Fibroblast of lung (primary cell): ENCODE results near the gene EML3. TPM values are rescaled to one million over a fixed set of nuclear protein-coding genes. Genes with fewer than 3 reads are reported as not detected.
A peak's percentile ranks its signal among the peaks of the same experiment; 100 is the strongest.

Source experiments
- DNase-seq, 2 donors: peaks; one replicate each; pipeline versions ENCODE4 v3.0.0 to v3.0.0-alpha.2; 2010; ENCODE audit warnings: low read depth in 2 of 2
- H2AFZ ChIP-seq: 2 replicates; pipeline ENCODE4 v1.5.1; 2012; ENCODE audit warnings: low read length, control low read depth, inconsistent platforms
- H3K27ac ChIP-seq: 2 replicates; pipeline ENCODE4 v1.5.1; 2011; ENCODE audit warnings: low read length, control low read depth; ENCODE audit not compliant: insufficient read depth
- H3K27me3 ChIP-seq: 2 replicates; pipeline ENCODE4 v1.5.1; 2011; ENCODE audit warnings: mild to moderate bottlenecking, low read length; ENCODE audit not compliant: control insufficient read depth, insufficient read depth
- H3K36me3 ChIP-seq: 2 replicates; pipeline ENCODE4 v1.5.1; 2011; ENCODE audit warnings: low read length; ENCODE audit not compliant: control insufficient read depth, insufficient read depth
- H3K4me1 ChIP-seq: 2 replicates; pipeline ENCODE4 v1.5.1; 2011; ENCODE audit warnings: low read length; ENCODE audit not compliant: control insufficient read depth, insufficient read depth; ENCODE audit errors: extremely low read depth
- H3K4me2 ChIP-seq: 2 replicates; pipeline ENCODE4 v1.5.1; 2011; ENCODE audit warnings: low read length, control low read depth; ENCODE audit not compliant: insufficient read depth; ENCODE audit errors: extremely low read depth
- H3K4me3 ChIP-seq, 4 experiments: fragments of 200-600 bp in 1 of 4; sonication (generic) in 1 of 4; replicated peaks in 1 of 4; 2 replicates each; pipeline ENCODE4 v1.5.1; 2011 to 2016; ENCODE audit warnings: low read length in 4 of 4, low read depth in 3 of 4, mild to moderate bottlenecking in 3 of 4, control low read depth in 2 of 4, inconsistent platforms in 1 of 4, mixed read lengths in 1 of 4; ENCODE audit not compliant: insufficient read depth in 1 of 4; ENCODE audit errors: control extremely low read depth in 1 of 4
- H3K79me2 ChIP-seq: 2 replicates; pipeline ENCODE4 v1.5.1; 2012; ENCODE audit warnings: mild to moderate bottlenecking, low read length, inconsistent platforms; ENCODE audit not compliant: control insufficient read depth, insufficient read depth
- H3K9ac ChIP-seq: 2 replicates; pipeline ENCODE4 v1.5.1; 2011; ENCODE audit warnings: mild to moderate bottlenecking, low read length, control low read depth; ENCODE audit not compliant: insufficient read depth
- H3K9me3 ChIP-seq: 2 replicates; pipeline ENCODE4 v1.5.1; 2012; ENCODE audit warnings: low read depth, low read length; ENCODE audit not compliant: control insufficient read depth, insufficient read depth
- H4K20me1 ChIP-seq: 2 replicates; pipeline ENCODE4 v1.5.1; 2011; ENCODE audit warnings: low read length; ENCODE audit not compliant: control insufficient read depth, insufficient read depth; ENCODE audit errors: extremely low read depth
- CTCF ChIP-seq, 2 donors: IDR thresholded peaks in 1 of 2; conservative IDR thresholded peaks in 1 of 2; 1 replicate in 1 of 2; 2 replicates in 1 of 2; pipeline ENCODE4 v1.5.1; 2011 to 2012; ENCODE audit warnings: low read length in 2 of 2, control low read depth in 1 of 2, inconsistent platforms in 1 of 2, low read depth in 1 of 2, mild to moderate bottlenecking in 1 of 2
- EZH2 ChIP-seq: IDR thresholded peaks from 2 replicates; pipeline ENCODE4 v1.5.1; 2012; ENCODE audit warnings: low read length, control low read depth, mild to moderate bottlenecking; ENCODE audit errors: missing control alignments
- polyA plus RNA-seq, 2 donors: library from polyadenylated mRNA; depleted of rRNA in 1 of 2; stranded (reverse) in 1 of 2; unstranded in 1 of 2; fragments of >200 nt; gene quantifications; 2 replicates each; pipeline ENCODE4 v1.2.1, GENCODE V29; 2011 to 2012; ENCODE audit warnings: missing spikeins in 1 of 2
- total RNA-seq: library from RNA; depleted of rRNA; stranded (reverse); fragments of >200 nt; gene quantifications from 2 replicates; pipeline ENCODE4 v1.2.1, GENCODE V29; 2014

Gene EML3
- total and polyA plus RNA-seq, 2 donors (not counting 1 experiment from before 2014, with no cell fraction given) = 20.5 to 22.6 TPM

DNA sequence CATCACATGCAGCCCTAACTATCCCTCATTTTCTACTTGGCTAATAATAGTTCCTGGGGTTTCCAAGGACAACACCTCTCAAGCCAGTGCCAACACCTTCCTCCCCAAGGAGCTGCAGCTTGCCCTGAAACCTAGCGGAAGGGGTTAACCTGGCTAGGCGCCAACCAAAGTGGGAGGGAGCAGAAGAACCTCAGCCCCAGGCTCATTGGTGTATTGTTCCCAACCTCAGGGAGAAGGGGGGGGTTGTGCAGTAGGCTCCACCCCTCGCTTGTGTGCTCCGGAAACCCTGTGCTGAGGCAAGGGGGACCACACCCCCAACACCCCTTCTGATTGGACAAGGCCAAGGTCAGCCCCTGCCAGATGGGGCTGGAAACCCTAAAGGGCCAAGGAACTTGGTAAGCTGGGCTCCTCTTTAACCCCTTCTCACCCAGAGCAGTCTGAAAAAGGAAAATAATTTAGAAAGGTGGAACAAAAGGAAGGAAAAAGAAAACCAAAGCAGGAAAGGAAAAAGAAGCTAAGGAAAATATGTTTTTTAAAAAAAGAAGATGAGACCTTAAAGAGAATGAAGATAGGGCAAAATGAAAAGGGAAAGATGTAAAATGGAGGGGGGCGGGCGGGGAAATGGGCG, 13.4 kb downstream of the EML3 start:
- peaks cover 6% of the 10 kb centered on the region for H3K4me1 ChIP-seq
- peak; percentile 99 for DNase-seq
- TF ChIP-seq EZH2 = no peak
- no peak for TF ChIP-seq CTCF (conservative IDR thresholded peaks at IDR 0.05 in 1 of 2, IDR thresholded peaks at IDR 0.05 in 1 of 2; ENCODE audit: low read depth in 1 of 2, low read length in 2 of 2)
- peaks cover 37% of the 10 kb centered on the region for H3K79me2 ChIP-seq
- no peaks in the 10 kb centered on the region for H3K27me3 ChIP-seq
- no peaks in the 10 kb centered on the region for H4K20me1 ChIP-seq
- peaks cover 18% of the 10 kb centered on the region for H3K36me3 ChIP-seq
- H3K9ac ChIP-seq = no peak overlapping the region
- peak overlapping the region; percentile 42 for H3K4me2 ChIP-seq
- H3K4me3 ChIP-seq = peak overlapping the region in 3 of 4 experiments; percentile 15 to 88 (median 77)
- H3K9me3 ChIP-seq = no peaks in the 10 kb centered on the region
- H2AFZ ChIP-seq = no peak overlapping the region
- peak overlapping the region; percentile 24 for H3K27ac ChIP-seq

DNA sequence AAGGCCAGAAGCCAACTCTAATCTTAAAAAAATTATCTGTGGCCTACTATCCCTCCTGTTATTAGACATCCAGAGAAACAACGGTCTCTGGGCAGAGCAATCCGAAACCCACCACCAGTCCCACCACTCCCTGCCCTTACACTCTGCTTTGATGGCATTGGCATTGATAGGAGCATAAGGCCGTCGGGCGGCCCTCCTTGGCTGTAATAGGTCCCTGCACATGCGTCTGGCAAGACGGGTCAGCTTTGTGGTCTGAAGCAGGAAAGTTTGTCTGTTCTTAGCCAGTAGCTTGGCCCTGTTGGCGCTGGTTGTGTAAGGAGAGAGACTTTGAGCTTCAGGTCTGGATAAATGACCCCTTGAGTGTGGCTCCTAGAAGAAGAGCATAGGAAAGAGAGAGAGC, 17.5 kb downstream of the EML3 start:
- H3K27me3 ChIP-seq = no peaks in the 10 kb centered on the region
- no peak overlapping the region for H3K9ac ChIP-seq
- peaks cover 23% of the 10 kb centered on the region for H3K36me3 ChIP-seq
- no peak overlapping the region for H3K4me3 ChIP-seq
- peaks cover 12% of the 10 kb centered on the region for H3K4me1 ChIP-seq
- no peak overlapping the region for H2AFZ ChIP-seq
- no peaks in the 10 kb centered on the region for H3K9me3 ChIP-seq
- TF ChIP-seq EZH2 (no peak), CTCF (conservative IDR thresholded peaks at IDR 0.05 in 1 of 2, IDR thresholded peaks at IDR 0.05 in 1 of 2; ENCODE audit: low read depth in 1 of 2, low read length in 2 of 2) (no peak)
- H4K20me1 ChIP-seq = no peaks in the 10 kb centered on the region
- DNase-seq = no peak
- H3K4me2 ChIP-seq = no peak overlapping the region
- H3K79me2 ChIP-seq = peaks cover 29% of the 10 kb centered on the region
- H3K27ac ChIP-seq = no peak overlapping the region

- no peak overlapping the region for H3K4me2 ChIP-seq
- peaks cover 21% of the 10 kb centered on the region for H3K79me2 ChIP-seq
- H3K36me3 ChIP-seq = peaks cover 24% of the 10 kb centered on the region
- H3K27me3 ChIP-seq = no peaks in the 10 kb centered on the region
- H3K9me3 ChIP-seq = no peaks in the 10 kb centered on the region
- no peak overlapping the region for H3K4me3 ChIP-seq
- no peaks in the 10 kb centered on the region for H4K20me1 ChIP-seq
- H2AFZ ChIP-seq = no peak overlapping the region
- TF ChIP-seq CTCF (conservative IDR thresholded peaks at IDR 0.05 in 1 of 2, IDR thresholded peaks at IDR 0.05 in 1 of 2; ENCODE audit: low read depth in 1 of 2, low read length in 2 of 2) = peak; percentile 53 to 66
- TF ChIP-seq EZH2 = no peak
- peaks cover 10% of the 10 kb centered on the region for H3K4me1 ChIP-seq
- DNase-seq = peak; percentile 66 to 78
- no peak overlapping the region for H3K9ac ChIP-seq
- no peak overlapping the region for H3K27ac ChIP-seq
Observed at GRCh38 chr11:62593434-62594044, 19.0 kb downstream of the EML3 start.
